Adrenal gland (tissue), 12 donors: ENCODE measurements around the gene SOX3. TPM values are rescaled to one million over a fixed set of nuclear protein-coding genes. Genes with fewer than 3 reads are reported as not detected.

Experiments used
- DNase-seq, 7 donors: peaks; one replicate each; pipeline ENCODE4 v3.0.0-alpha.2; 2019 to 2020
- H3K27ac ChIP-seq, 5 donors: fragments of 200-600 bp; sonication (generic) in 4 of 5; 1 replicate in 3 of 5; 2 replicates in 2 of 5; pipeline versions ENCODE4 v1.5.1 to v1.8.0; 2016 to 2020; ENCODE audit warnings: mild to moderate bottlenecking in 1 of 5
- H3K27me3 ChIP-seq: fragments of 200-600 bp; 2 replicates; pipeline ENCODE4 v1.8.0; 2021
- H3K36me3 ChIP-seq, 2 donors: fragments of 200-600 bp; replicated peaks in 1 of 2; 1 replicate in 1 of 2; 2 replicates in 1 of 2; pipeline versions ENCODE4 v1.5.1 to v1.8.0; 2018 to 2022
- H3K4me1 ChIP-seq, 2 donors: fragments of 200-600 bp; replicated peaks in 1 of 2; 1 replicate in 1 of 2; 2 replicates in 1 of 2; pipeline versions ENCODE4 v1.5.1 to v1.8.0; 2018 to 2021
- H3K4me3 ChIP-seq, 4 donors: fragments of 200-600 bp; sonication (generic) in 3 of 4; one replicate each; pipeline ENCODE4 v1.5.1; 2016 to 2018
- H3K9me3 ChIP-seq, 3 donors: fragments of 200-600 bp; sonication (generic) in 1 of 3; replicated peaks in 1 of 3; 1 replicate in 2 of 3; 2 replicates in 1 of 3; pipeline versions ENCODE4 v1.5.1 to v1.8.0; 2016 to 2021
- POLR2A ChIP-seq, 2 donors: fragments of 450-650 bp; IDR thresholded peaks; one replicate each; pipeline ENCODE4 v1.6.1; 2017; ENCODE audit warnings: antibody characterized with exemption in 2 of 2, mild to moderate bottlenecking in 2 of 2, moderate library complexity in 1 of 2
- WGBS, 4 donors: extraction: QIAGEN DNeasy Blood & Tissue Kit in 2 of 4; methylation state at CpG; one replicate each; pipeline versions ENCODE4 v1.1.5 to v1.1.7; 2013 to 2017; 5-methylcytosine and 5-hydroxymethylcytosine counted together
- intact Hi-C, 2 donors: fragments of 100-400 bp; cut with DNase I; formaldehyde crosslinking; loops; one replicate each; pipeline versions ENCODE4 v1.14.1 to v1.15.0; 2022 to 2023
- polyA plus RNA-seq, 3 donors: library from polyadenylated mRNA; stranded (reverse); fragments of 200-250 nt in 2 of 3; fragments of 350-450 nt in 1 of 3; fragmentation: Illumina TruSeq in 1 of 3; extraction: RNeasy Lipid Tissue Mini Kit (QIAGEN cat#74804) in 1 of 3; gene quantifications; one replicate each; pipeline ENCODE4 v1.2.3, GENCODE V29; 2013 to 2014
- total RNA-seq, 9 donors: library from RNA; depleted of rRNA in 4 of 9; stranded (reverse); fragments of >200 nt in 4 of 9; fragments of 120-200 nt in 1 of 9; fragmentation: NEBNext Ultra II Directional in 1 of 9; extraction: Animal tissue kit (Norgen Biotek cat#: 25700) in 1 of 9; gene quantifications; one replicate each; pipeline versions ENCODE4 v1.1.0 to v1.2.4, GENCODE V29; 2013 to 2023
- TF ChIP-seq, protein P1 (sequence below), 6 experiments: fragments of 450-650 bp in 4 of 6; fragments of 200-600 bp in 2 of 6; sonication (generic) in 1 of 6; IDR thresholded peaks; 1 replicate in 5 of 6; 2 replicates in 1 of 6; pipeline versions ENCODE4 v1.5.1 to v1.8.0; 2016 to 2021; ENCODE audit warnings: antibody characterized with exemption in 6 of 6, mild to moderate bottlenecking in 2 of 6, moderate library complexity in 1 of 6
- donor health status: healthy with polysubstance abuse.
- donor health status: Bipolar disorder and iron deficiency.
- donor health status: DM: yes; HTN: yes; CAD: no.
- donor health status: DM: no; HTN: no; CAD: no.
- donor health status: DM: no; HTN: no; CAD: no.
- donor health status: DM: yes; HTN: yes; CAD: no.

SOX3 gene
- total and polyA plus RNA-seq, 12 donors: 0.20 to 0.55 (median 0.25) TPM; not detected in 6

- peaks cover 26% of the 10 kb centered on the region for H3K27me3 ChIP-seq
- no peaks in the 10 kb centered on the region for H3K9me3 ChIP-seq
- H3K27ac ChIP-seq: no peak overlapping the region
- no peak for DNase-seq
- TF ChIP-seq POLR2A (IDR thresholded peaks at IDR 0.05): no peak
- TF ChIP-seq, protein P1, sequence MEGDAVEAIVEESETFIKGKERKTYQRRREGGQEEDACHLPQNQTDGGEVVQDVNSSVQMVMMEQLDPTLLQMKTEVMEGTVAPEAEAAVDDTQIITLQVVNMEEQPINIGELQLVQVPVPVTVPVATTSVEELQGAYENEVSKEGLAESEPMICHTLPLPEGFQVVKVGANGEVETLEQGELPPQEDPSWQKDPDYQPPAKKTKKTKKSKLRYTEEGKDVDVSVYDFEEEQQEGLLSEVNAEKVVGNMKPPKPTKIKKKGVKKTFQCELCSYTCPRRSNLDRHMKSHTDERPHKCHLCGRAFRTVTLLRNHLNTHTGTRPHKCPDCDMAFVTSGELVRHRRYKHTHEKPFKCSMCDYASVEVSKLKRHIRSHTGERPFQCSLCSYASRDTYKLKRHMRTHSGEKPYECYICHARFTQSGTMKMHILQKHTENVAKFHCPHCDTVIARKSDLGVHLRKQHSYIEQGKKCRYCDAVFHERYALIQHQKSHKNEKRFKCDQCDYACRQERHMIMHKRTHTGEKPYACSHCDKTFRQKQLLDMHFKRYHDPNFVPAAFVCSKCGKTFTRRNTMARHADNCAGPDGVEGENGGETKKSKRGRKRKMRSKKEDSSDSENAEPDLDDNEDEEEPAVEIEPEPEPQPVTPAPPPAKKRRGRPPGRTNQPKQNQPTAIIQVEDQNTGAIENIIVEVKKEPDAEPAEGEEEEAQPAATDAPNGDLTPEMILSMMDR (IDR thresholded peaks at IDR 0.05): no peak
- intact Hi-C loops: no loop called here
- WGBS, 4 donors: 71 to 86% (median 77%) methylated on average over 5 of the region's 5 CpGs
- no peak overlapping the region for H3K4me3 ChIP-seq
- no peaks in the 10 kb centered on the region for H3K36me3 ChIP-seq
- no peaks in the 10 kb centered on the region for H3K4me1 ChIP-seq
Observed at GRCh38 chrX:140467211-140467610, 37.7 kb downstream of the SOX3 start.

Other genes starting within 250 kb of the SOX3 start
- 10 to 100 TPM in 5 of 9 donors, 1 to 10 TPM in 4; 2.9 to 94.0 (median 18.2) TPM for gene LINC00632, start 204.7 kb upstream of the SOX3 start, total RNA-seq
- 10 to 100 TPM in 1 of 3 donors, 1 to 10 TPM in 2; 2.3 to 56.5 (median 5.1) TPM for gene LINC00632, start 204.7 kb upstream of the SOX3 start, polyA plus RNA-seq